MCF 10A (cell line): ENCODE measurements around the gene AURKAIP1. TPM values are rescaled to one million over a fixed set of nuclear protein-coding genes. Genes with fewer than 3 reads are reported as not detected.

Experiments used
- BruUV-seq: library from RNA; stranded (reverse); fragments of 400-500 nt; replicated peaks from 2 replicates; lab custom pipeline; 2021; lab: Mats Ljungman, UMichigan
- CTCF ChIA-PET: fragments of 300-600 bp; sonication (Branson Sonifier 250); formaldehyde crosslinking; extraction: SDS; loops from one replicate; lab custom pipeline; 2021; ENCODE audit warnings: antibody characterized with exemption, inconsistent platforms; lab: Yijun Ruan, JAX
- POLR2A ChIA-PET: fragments of 300-600, 350-650 bp; sonication (Branson Sonifier 250); formaldehyde crosslinking; extraction: SDS; loops from one replicate; lab custom pipeline; 2020; ENCODE audit warnings: antibody characterized with exemption, inconsistent platforms; lab: Yijun Ruan, JAX
- DNase-seq: peaks from one replicate; pipeline ENCODE4 v3.0.0-alpha.2; 2018; ENCODE audit not compliant: unreplicated experiment
- H3K27ac Mint-ChIP-seq: one replicate; pipeline ENCODE4 v1.8.0; 2022; ENCODE audit warnings: mild to moderate bottlenecking, low read depth, mixed read lengths; ENCODE audit not compliant: unreplicated experiment
- H3K27me3 Mint-ChIP-seq: one replicate; pipeline ENCODE4 v1.8.0; 2022; ENCODE audit warnings: mixed read lengths; ENCODE audit not compliant: insufficient read depth, unreplicated experiment
- H3K36me3 Mint-ChIP-seq: one replicate; pipeline ENCODE4 v1.8.0; 2022; ENCODE audit warnings: mild to moderate bottlenecking, moderate library complexity, mixed read lengths; ENCODE audit not compliant: insufficient read depth, unreplicated experiment
- H3K4me1 Mint-ChIP-seq: one replicate; pipeline ENCODE4 v1.8.0; 2022; ENCODE audit warnings: mixed read lengths; ENCODE audit not compliant: insufficient read depth, unreplicated experiment
- H3K4me3 Mint-ChIP-seq: one replicate; pipeline ENCODE4 v1.8.0; 2022; ENCODE audit warnings: mild to moderate bottlenecking, moderate library complexity, mixed read lengths; ENCODE audit not compliant: unreplicated experiment
- H3K9me3 Mint-ChIP-seq: one replicate; pipeline ENCODE4 v1.8.0; 2022; ENCODE audit warnings: mixed read lengths; ENCODE audit not compliant: unreplicated experiment
- CTCF ChIP-seq: fragments of 200-600 bp; IDR thresholded peaks from one replicate; pipeline ENCODE4 v1.8.0; 2022; ENCODE audit warnings: antibody characterized with exemption, mild to moderate bottlenecking; ENCODE audit not compliant: unreplicated experiment
- intact Hi-C: fragments of 100-400 bp; cut with micrococcal nuclease; formaldehyde crosslinking; loops from 2 replicates; pipeline ENCODE4 v1.14.1; 2022
- total RNA-seq: library from RNA; stranded (reverse); gene quantifications from 2 replicates; pipeline ENCODE4 v1.2.3, GENCODE V29; 2022

Gene AURKAIP1
- total RNA-seq, 1 experiment from 2014 or later = 148 TPM

GRCh38 chr1:1353389-1354151 is 21.4 kb downstream of the AURKAIP1 start:
- TF ChIP-seq CTCF = no peak
- no peak for DNase-seq
- H3K27ac Mint-ChIP-seq = no peak overlapping the region
- CTCF ChIA-PET = interaction anchor here (1.5 kb wide), 1 partner anchor 18 kb away, joined by 9 read pairs; no protein-coding TSS in a partner anchor
- no peaks in the 10 kb centered on the region for H3K27me3 Mint-ChIP-seq
- H3K9me3 Mint-ChIP-seq = no peaks in the 10 kb centered on the region
- BruUV-seq = no TSS peak
- peaks cover 5% of the 10 kb centered on the region for H3K36me3 Mint-ChIP-seq
- no peaks in the 10 kb centered on the region for H3K4me1 Mint-ChIP-seq
- no peak overlapping the region for H3K4me3 Mint-ChIP-seq
- POLR2A ChIA-PET = interaction anchor here (1.3 to 2.0 kb wide), 2 partner anchors 18 to 21 kb away, joined by 4 to 7 read pairs; partner anchors contain the start of gene AURKAIP1
- intact Hi-C loops = no loop called here

GRCh38 chr1:1352786-1353388 is 22.1 kb downstream of the AURKAIP1 start:
- no peak overlapping the region for H3K4me3 Mint-ChIP-seq
- ChIA-PET POLR2A (interaction anchor here (1.1 to 2.0 kb wide), 3 partner anchors 17 to 22 kb away, joined by 4 to 7 read pairs (median 6); partner anchors contain the start of gene AURKAIP1), CTCF (interaction anchor here (1.5 kb wide), 1 partner anchor 19 kb away, joined by 9 read pairs; no protein-coding TSS in a partner anchor)
- TF ChIP-seq CTCF = no peak
- H3K4me1 Mint-ChIP-seq = no peaks in the 10 kb centered on the region
- H3K9me3 Mint-ChIP-seq = no peaks in the 10 kb centered on the region
- H3K27ac Mint-ChIP-seq = peak overlapping the region; percentile 86
- intact Hi-C loops = no loop called here
- no peak for DNase-seq
- H3K27me3 Mint-ChIP-seq = no peaks in the 10 kb centered on the region
- H3K36me3 Mint-ChIP-seq = peaks cover 5% of the 10 kb centered on the region
- no TSS peak for BruUV-seq

- DNase-seq = no peak
- peaks cover 10% of the 10 kb centered on the region for H3K4me1 Mint-ChIP-seq
- no peaks in the 10 kb centered on the region for H3K27me3 Mint-ChIP-seq
- H3K4me3 Mint-ChIP-seq = peak overlapping the region; percentile 60
- intact Hi-C loops = no loop called here
- TF ChIP-seq CTCF = no peak
- H3K27ac Mint-ChIP-seq = peak overlapping the region; percentile 86
- ChIA-PET POLR2A (interaction anchor here (0.7 to 2.0 kb wide), 4 partner anchors 18 to 47 kb away, joined by 4 to 7 read pairs (median 5); partner anchors contain the start of genes AURKAIP1 and CCNL2), CTCF (interaction anchor here (0.6 kb wide), 1 partner anchor 34 kb away, joined by 3 read pairs; no protein-coding TSS in a partner anchor)
- H3K9me3 Mint-ChIP-seq = no peaks in the 10 kb centered on the region
- BruUV-seq = no TSS peak
- H3K36me3 Mint-ChIP-seq = peaks cover 5% of the 10 kb centered on the region
Measured at GRCh38 chr1:1351511-1352427, 23.2 kb downstream of the AURKAIP1 start.
